ENCODE data around the gene TENM3.

GRCh38 chr4:182756161-182756690, 513.0 kb downstream of the TENM3 start:
- TF ChIP-seq POLR2AphosphoS5 (IDR thresholded peaks at IDR 0.05) (no peak), CTCF (IDR thresholded peaks at IDR 0.05) (no peak)
